ENCODE results near the gene PTGER2.

Gene PTGER2

DNA sequence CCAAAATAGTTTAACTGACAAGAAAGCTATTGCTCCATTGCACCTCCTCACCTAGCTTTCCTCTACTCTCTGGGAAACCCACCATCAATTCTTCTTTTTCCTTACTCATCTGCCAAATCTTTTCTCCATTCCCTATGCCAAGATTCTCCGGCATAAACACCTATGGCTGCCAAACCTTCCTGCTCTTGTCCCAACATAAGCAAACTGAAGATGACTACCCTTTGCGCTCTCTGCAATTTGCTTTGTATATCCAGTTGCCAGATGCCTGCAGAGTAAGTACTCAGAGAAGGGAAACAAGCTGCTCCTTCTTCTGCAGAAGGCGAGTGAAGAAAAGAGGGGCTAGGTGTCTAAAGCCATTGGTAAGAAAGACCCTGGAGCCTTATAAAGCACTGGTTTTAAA lies 11.5 kb downstream of the PTGER2 start:
- TF ChIP-seq CTCF (IDR thresholded peaks at IDR 0.05; ENCODE audit: borderline replicate concordance, insufficient read depth, low read depth, low read length) = no peak
- H3K4me3 ChIP-seq (ENCODE audit: low read depth, low read length) = no peak overlapping the region

- no peak for TF ChIP-seq CTCF (IDR thresholded peaks at IDR 0.05; ENCODE audit: borderline replicate concordance, insufficient read depth, low read depth, low read length)
- no peak overlapping the region for H3K4me3 ChIP-seq (ENCODE audit: low read depth, low read length)
Observed at GRCh38 chr14:52327374-52328226, 13.5 kb downstream of the PTGER2 start.

- TF ChIP-seq CTCF (IDR thresholded peaks at IDR 0.05; ENCODE audit: borderline replicate concordance, insufficient read depth, low read depth, low read length) = no peak
- no peak overlapping the region for H3K4me3 ChIP-seq (ENCODE audit: low read depth, low read length)
Observed at GRCh38 chr14:52328276-52328675, 14.2 kb downstream of the PTGER2 start.

- no peak for TF ChIP-seq CTCF (IDR thresholded peaks at IDR 0.05; ENCODE audit: borderline replicate concordance, insufficient read depth, low read depth, low read length)
- no peak overlapping the region for H3K4me3 ChIP-seq (ENCODE audit: low read depth, low read length)
Observed at GRCh38 chr14:52329678-52330369, 15.7 kb downstream of the PTGER2 start.

- TF ChIP-seq CTCF (IDR thresholded peaks at IDR 0.05; ENCODE audit: borderline replicate concordance, insufficient read depth, low read depth, low read length) = no peak
- H3K4me3 ChIP-seq (ENCODE audit: low read depth, low read length) = no peak overlapping the region
Observed at GRCh38 chr14:52332269-52332668, 18.2 kb downstream of the PTGER2 start.

DNA sequence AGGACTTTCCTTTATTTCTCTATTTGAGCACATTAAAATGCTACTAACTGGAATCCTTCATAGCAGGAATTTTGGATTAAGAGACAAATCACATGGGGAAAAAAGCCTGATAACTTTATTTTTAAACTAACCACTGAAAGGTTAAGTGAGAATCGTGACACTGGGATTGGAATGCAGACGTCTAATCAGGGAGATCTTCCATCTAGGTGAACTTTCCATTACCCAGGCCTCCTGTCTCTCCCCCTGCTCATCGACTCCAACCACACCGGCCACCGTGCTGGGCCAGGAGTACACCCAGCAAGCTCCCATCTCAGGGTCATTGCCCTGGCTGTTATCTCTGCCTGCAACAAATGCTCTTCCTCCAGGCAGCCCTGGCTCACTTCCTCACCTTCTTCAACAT lies 19.0 kb downstream of the PTGER2 start:
- TF ChIP-seq CTCF (IDR thresholded peaks at IDR 0.05; ENCODE audit: borderline replicate concordance, insufficient read depth, low read depth, low read length) = no peak
- H3K4me3 ChIP-seq (ENCODE audit: low read depth, low read length) = no peak overlapping the region

Data from GM12875 (cell line).